ENCODE data around the gene AKT1S1.

The AKT1S1 gene

GRCh38 chr19:49882643-49883042, 5.5 kb upstream of the AKT1S1 start:
- no peak for DNase-seq

DNA sequence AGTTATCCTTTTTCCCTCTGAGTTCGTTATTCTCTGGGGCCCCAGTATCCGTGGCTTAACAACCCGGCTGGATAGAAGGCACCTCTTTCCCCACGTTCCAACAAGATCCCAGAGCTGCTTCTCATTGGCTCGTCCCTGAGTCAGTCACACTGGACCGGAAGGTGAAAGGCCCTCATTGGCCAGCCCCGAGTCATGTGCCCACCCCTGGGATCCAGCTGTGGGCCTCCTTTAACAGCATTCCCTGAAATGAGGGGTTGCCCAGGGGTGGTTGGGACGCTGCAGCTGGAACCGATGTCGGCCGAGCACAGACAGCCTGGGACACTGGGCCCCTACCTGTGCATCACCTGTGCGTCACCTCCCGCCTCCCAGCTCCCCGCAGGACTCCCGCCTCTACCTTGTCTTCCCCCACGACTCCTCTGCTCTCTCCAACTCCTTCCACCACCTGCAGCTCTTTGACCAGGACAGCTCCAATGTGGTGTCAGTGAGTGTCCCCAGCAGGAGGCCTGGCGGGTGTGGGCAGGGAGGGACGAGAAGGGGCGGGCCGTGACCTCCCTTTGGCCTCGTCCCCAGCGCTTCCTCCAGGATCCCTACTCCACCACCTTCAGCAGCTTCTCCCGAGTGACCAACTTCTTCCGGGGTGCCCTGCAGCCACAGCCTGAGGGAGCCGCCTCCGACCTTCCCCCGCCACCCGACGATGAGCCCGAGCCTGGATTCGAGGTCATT, 4.7 kb upstream of the AKT1S1 start:
- DNase-seq = no peak

- no peak for DNase-seq
Observed at GRCh38 chr19:49881186-49881585, 4.0 kb upstream of the AKT1S1 start.

GRCh38 chr19:49880162-49880869, 3.2 kb upstream of the AKT1S1 start:
- DNase-seq = no peak

GRCh38 chr19:49879243-49879963, 2.2 kb upstream of the AKT1S1 start:
- DNase-seq = no peak

GRCh38 chr19:49878744-49879070, 1.6 kb upstream of the AKT1S1 start:
- DNase-seq = no peak

- DNase-seq = peak; percentile 99
Observed at GRCh38 chr19:49877879-49878743, 956 bp upstream of the AKT1S1 start.

DNA sequence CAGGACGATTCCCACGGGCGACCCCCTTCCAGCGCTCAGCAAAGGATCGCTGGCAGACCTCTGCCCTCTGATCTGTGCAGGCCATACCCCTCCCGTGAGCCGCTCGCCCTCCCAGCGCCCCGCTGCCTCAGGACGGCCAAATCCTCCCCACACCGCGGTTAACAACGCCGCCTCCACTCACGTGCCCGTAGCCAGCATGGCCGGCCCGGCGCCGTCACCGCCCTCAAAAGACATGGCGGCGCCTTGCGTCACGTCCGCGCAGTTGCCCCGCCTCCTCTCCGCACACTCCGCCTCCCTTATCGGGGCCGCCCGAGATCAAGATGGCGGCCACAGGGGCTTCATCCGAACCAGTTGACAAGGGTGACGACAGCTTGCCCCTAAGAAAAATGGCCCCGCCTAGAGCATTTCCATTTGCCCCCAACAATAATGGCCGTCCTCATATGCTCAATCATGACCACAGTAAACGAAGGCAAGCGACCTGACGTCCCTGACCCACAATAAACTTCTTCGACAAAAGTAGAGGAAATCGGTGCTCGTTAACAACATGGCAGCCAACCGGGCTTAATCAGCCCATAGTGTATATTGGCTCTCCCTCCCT, 634 bp downstream of the AKT1S1 start:
- peak; percentile 96 for DNase-seq

GRCh38 chr19:49875857-49876421, 1.2 kb downstream of the AKT1S1 start:
- DNase-seq = peak; percentile 55

- DNase-seq = no peak
Observed at GRCh38 chr19:49875177-49875576, 2.0 kb downstream of the AKT1S1 start.

DNA sequence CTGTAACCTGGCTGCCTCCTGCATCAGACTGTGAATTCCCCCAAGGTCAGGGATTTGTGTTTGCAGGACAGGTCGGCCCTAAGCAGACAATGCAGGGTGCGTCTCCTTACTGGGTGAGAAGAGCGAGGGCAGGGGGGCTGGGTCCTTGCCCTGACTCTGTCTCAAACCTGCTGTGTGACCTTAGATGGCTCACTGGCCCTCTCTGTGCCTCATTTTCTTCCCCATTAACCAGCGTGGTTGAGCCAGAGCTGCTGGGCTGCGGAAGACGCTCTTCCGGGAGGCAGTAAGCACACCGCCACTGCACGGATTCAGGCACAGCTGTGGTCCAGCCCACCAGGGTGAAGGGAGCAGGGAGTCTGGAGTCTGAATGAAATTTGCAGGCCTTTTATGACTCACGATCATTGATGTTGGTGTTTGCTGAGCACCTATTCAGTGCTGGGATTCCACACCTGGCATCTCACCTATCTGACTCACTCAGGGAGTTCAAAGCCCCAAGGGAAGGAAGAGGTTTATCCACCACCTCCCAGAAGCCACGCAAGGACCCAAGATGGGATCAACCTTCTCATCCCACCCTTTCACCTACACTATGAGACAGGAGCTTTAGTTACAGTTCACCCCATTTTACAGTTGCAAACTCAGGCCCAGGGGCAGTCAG, 2.5 kb downstream of the AKT1S1 start:
- no peak for DNase-seq

DNA sequence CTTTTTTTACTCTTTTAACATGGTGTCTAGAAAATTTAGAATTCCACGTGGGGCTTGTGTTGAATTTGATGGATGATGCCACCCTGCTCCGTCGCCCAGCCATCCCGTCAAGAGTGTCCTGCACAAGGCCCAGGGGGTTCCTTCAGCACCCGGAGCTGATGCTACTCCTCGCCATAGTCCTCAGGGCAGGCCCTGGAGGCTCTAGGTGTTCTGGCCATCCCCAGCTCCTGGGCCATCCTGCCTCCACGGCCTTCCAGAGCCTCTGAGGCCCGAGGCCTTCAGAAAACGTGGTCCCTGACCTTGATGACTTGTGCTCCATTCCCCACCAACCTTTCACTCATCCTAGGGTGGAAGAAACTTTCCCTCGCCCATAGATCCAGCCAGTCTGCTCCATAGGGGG, 3.3 kb downstream of the AKT1S1 start:
- no peak for DNase-seq

DNA sequence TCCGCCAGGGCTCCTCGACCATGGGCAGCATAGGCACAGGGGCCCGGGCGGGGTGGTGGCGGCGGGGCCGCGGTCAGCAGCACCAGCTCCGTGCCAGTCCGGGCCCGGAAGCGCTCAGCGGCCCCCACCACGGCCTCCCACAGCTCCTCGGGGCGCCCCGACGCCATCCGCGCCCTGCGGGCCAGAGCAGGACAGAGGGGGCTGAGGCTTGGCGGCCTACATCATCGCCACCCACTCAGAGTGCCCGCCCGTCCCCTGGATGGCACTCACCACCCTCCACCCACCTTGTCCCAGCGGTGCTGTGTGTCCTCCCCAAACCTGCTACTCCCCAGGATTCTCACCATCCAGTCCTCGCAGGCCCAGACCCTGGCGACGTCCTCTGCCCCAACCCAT, 4.0 kb downstream of the AKT1S1 start:
- DNase-seq = no peak

DNA sequence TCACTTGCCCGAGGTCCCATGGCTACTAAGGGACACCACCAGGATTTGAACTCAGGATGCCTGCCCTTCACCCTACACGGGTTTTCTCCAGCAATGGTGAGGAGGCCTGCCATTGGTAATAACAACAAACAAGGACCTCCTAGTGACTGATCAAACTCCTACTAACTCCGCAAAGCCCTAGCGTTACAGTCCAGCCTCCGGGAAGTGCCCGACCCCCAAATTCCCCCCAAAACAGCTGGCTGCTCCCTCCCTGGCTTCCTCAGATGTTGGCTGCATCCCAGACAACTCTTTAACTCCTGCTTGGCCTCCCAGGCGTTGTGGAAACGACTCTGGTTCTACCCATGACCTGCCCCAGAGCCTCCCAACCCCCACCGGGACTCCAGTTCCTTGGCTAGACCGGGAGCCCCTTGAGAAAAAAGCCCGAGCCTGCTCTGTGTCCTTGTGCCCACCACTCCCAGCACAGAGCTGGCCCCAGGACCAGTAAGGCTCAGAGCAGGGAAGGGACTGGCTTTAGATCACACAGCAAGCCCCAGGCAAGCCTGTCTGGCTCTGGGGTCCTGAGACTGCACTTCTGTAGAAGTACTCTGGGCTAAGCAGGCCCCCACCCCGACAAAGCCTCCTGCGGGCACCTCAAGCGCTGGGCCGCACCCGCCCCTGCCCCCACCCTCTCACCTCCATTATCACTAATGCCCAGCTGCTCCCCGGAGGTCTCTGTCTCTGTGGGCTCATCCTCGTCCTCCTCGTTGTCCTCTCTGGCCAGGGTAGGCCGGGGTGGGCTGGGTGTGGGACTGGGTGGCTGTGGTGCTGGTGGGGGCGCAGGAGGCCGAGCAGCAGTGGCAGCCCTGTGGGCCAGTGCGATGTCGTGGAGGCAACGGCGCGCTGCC, 4.7 kb downstream of the AKT1S1 start:
- no peak for DNase-seq

DNA sequence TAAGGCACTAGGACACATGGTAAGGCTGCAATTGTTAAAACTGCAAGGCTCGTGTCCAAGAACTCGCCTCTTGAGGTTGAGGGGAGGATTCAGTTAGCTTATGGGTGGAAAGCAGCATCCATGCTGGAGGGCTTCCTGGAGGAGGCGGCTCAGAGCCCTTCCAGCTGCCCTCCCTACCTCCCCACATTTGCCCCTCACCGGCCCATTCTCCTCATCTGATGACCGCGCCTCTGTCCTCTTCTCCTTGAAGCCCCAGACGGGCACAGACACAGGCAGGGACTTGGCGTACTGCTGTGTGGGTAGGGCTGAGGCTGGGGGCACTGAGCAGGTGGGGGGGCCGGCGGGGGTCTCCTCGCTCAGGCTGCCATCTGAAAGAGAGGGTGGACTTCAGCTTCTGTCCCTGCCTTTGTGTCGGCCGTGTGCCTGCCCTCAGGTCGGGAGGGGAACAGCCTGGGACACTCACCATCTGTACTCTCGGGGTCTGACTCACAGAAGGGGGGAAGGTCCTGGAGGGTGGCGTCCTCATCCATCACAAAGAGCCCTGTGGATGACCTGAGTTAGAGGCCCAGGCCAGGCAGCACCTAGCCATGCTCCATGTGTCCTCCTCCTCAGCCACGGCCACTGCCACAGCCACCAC, 5.7 kb downstream of the AKT1S1 start:
- no peak for DNase-seq

- DNase-seq = no peak
Observed at GRCh38 chr19:49870309-49870901, 6.8 kb downstream of the AKT1S1 start.

GRCh38 chr19:49869484-49870308, 7.5 kb downstream of the AKT1S1 start:
- peak; percentile 82 for DNase-seq

GRCh38 chr19:49869009-49869483, 8.1 kb downstream of the AKT1S1 start:
- DNase-seq = no peak
